GM23338 (cell line): ENCODE results near the gene KIF9. TPM values are rescaled to one million over a fixed set of nuclear protein-coding genes. Genes with fewer than 3 reads are reported as not detected.

Source experiments
- ATAC-seq: fragments of 200-7000 bp; cut with Tn5 transposase; 3 replicates; pipeline ENCODE4 v1.9.1; 2020
- DNase-seq: peaks from one replicate; pipeline ENCODE4 v3.0.0-alpha.2; 2015; ENCODE audit warnings: low spot score
- H2AFZ ChIP-seq: fragments of 200-600 bp; sonication (generic); 2 replicates; pipeline ENCODE4 v1.8.0; 2016; ENCODE audit warnings: antibody characterized with exemption, mild to moderate bottlenecking, moderate library complexity
- H3F3A ChIP-seq: fragments of 200-600 bp; sonication (generic); replicated peaks from 2 replicates; pipeline ENCODE4 v1.8.0; 2017; ENCODE audit warnings: antibody characterized with exemption, mixed run types, low read depth
- H3K27ac ChIP-seq: fragments of 200-600 bp; sonication (generic); 2 replicates; pipeline ENCODE4 v1.6.1; 2016; ENCODE audit warnings: low read depth
- H3K27me3 ChIP-seq: fragments of 200-600 bp; sonication (generic); 2 replicates; pipeline ENCODE4 v1.8.0; 2016; ENCODE audit warnings: mild to moderate bottlenecking, mixed run types, moderate library complexity; ENCODE audit not compliant: insufficient read depth
- H3K36me3 ChIP-seq: fragments of 200-600 bp; sonication (generic); 2 replicates; pipeline ENCODE4 v1.8.0; 2016; ENCODE audit warnings: mild to moderate bottlenecking; ENCODE audit not compliant: insufficient read depth
- H3K4me1 ChIP-seq: fragments of 200-600 bp; sonication (generic); 2 replicates; pipeline ENCODE4 v1.8.0; 2016; ENCODE audit warnings: mild to moderate bottlenecking, moderate library complexity; ENCODE audit not compliant: insufficient read depth
- H3K4me2 ChIP-seq: fragments of 200-600 bp; sonication (generic); 2 replicates; pipeline ENCODE4 v1.7.1; 2017; ENCODE audit warnings: mixed run types
- H3K4me3 ChIP-seq: fragments of 200-600 bp; sonication (generic); 2 replicates; pipeline ENCODE4 v1.6.1; 2016; ENCODE audit warnings: mixed run types
- H3K79me2 ChIP-seq: fragments of 200-600 bp; sonication (generic); replicated peaks from 2 replicates; pipeline ENCODE4 v1.8.0; 2017; ENCODE audit warnings: mild to moderate bottlenecking; ENCODE audit not compliant: insufficient read depth
- H3K9me2 ChIP-seq: fragments of 200-600 bp; sonication (generic); 2 replicates; pipeline ENCODE4 v1.8.0; 2017; ENCODE audit not compliant: insufficient read depth
- H4K20me1 ChIP-seq: fragments of 200-600 bp; sonication (generic); replicated peaks from 2 replicates; pipeline ENCODE4 v1.8.0; 2017; ENCODE audit warnings: mild to moderate bottlenecking; ENCODE audit not compliant: insufficient read depth
- H3K27ac Mint-ChIP-seq: 2 replicates; pipeline ENCODE4 v1.8.0; 2020; ENCODE audit warnings: inconsistent platforms, mild to moderate bottlenecking, moderate library complexity, mixed read lengths
- H3K27me3 Mint-ChIP-seq: 3 replicates; pipeline ENCODE4 v1.8.0; 2022; ENCODE audit warnings: low read depth, mild to moderate bottlenecking, moderate library complexity, mixed read lengths, inconsistent platforms; ENCODE audit not compliant: insufficient read depth, poor library complexity
- H3K36me3 Mint-ChIP-seq: 3 replicates; pipeline ENCODE4 v1.8.0; 2021; ENCODE audit warnings: low read depth, mild to moderate bottlenecking, inconsistent platforms, moderate library complexity, mixed read lengths
- H3K4me1 Mint-ChIP-seq: 3 replicates; pipeline ENCODE4 v1.8.0; 2020; ENCODE audit warnings: mild to moderate bottlenecking, inconsistent platforms, mixed read lengths
- H3K4me3 Mint-ChIP-seq: 3 replicates; pipeline ENCODE4 v1.8.0; 2021; ENCODE audit warnings: moderate library complexity, mild to moderate bottlenecking, inconsistent platforms, mixed read lengths
- H3K9me3 Mint-ChIP-seq: 3 replicates; pipeline ENCODE4 v1.8.0; 2020; ENCODE audit warnings: moderate library complexity, mild to moderate bottlenecking, inconsistent platforms, mixed read lengths
- CREB1 ChIP-seq: fragments of 250-450 bp; sonication (Bioruptor Pico); IDR thresholded peaks from 2 replicates; pipeline ENCODE4 v1.5.0; 2020; ENCODE audit warnings: low read depth, mild to moderate bottlenecking, moderate library complexity
- ETS1 ChIP-seq: IDR thresholded peaks from 2 replicates; pipeline ENCODE4 v1.6.1; 2016; ENCODE audit warnings: antibody characterized with exemption
- EZH2 ChIP-seq: fragments of 200-600 bp; sonication (generic); IDR thresholded peaks from one replicate; pipeline ENCODE4 v1.8.0; 2017; ENCODE audit warnings: antibody characterized with exemption, mild to moderate bottlenecking, low read depth; ENCODE audit not compliant: unreplicated experiment
- NANOG ChIP-seq: IDR thresholded peaks from 2 replicates; pipeline ENCODE4 v1.6.1; 2016; ENCODE audit warnings: antibody characterized with exemption, borderline replicate concordance
- POLR2AphosphoS5 ChIP-seq: IDR thresholded peaks from 2 replicates; pipeline ENCODE4 v1.6.1; 2016; ENCODE audit warnings: antibody characterized with exemption, low read depth
- REST ChIP-seq: IDR thresholded peaks from one replicate; pipeline ENCODE4 v1.6.1; 2018; ENCODE audit warnings: antibody characterized with exemption; ENCODE audit not compliant: unreplicated experiment
- STAT1 ChIP-seq: IDR thresholded peaks from one replicate; pipeline ENCODE4 v1.6.1; 2016; ENCODE audit warnings: antibody characterized with exemption; ENCODE audit not compliant: unreplicated experiment
- ZNF114 ChIP-seq: fragments of 250-450 bp; sonication (Bioruptor Pico); IDR thresholded peaks from 2 replicates; pipeline ENCODE4 v1.5.0; 2020; ENCODE audit warnings: mild to moderate bottlenecking, moderate library complexity
- ZNF331 ChIP-seq: fragments of 250-450 bp; sonication (Bioruptor Pico); IDR thresholded peaks from 2 replicates; pipeline ENCODE4 v1.5.0; 2020; ENCODE audit warnings: low read depth, mild to moderate bottlenecking, moderate library complexity
- ZNF462 ChIP-seq: fragments of 250-450 bp; sonication (Bioruptor Pico); IDR thresholded peaks from 2 replicates; pipeline ENCODE4 v1.5.0; 2020; ENCODE audit warnings: mild to moderate bottlenecking, moderate library complexity
- polyA plus RNA-seq: library from polyadenylated mRNA; unstranded; fragments of >200 nt; fragmentation: Nextera tagmentation; extraction: Ambion mirVana; gene quantifications from 2 replicates; pipeline ENCODE4 v1.2.1, GENCODE V29; 2016
- total RNA-seq: library from RNA; depleted of rRNA; stranded (reverse); fragments of >200 nt; shearing (Covaris generic); gene quantifications from 2 replicates; pipeline ENCODE4 v1.2.3, GENCODE V29; 2014

Gene KIF9
- total and polyA plus RNA-seq, 2 experiments from 2014 or later = 12.6 to 14.0 TPM

- Mint-ChIP-seq H3K4me1 (peaks cover 25% of the 10 kb centered on the region), H3K4me3 (no peak overlapping the region), H3K27me3 (peaks cover 3% of the 10 kb centered on the region), H3K9me3 (no peaks in the 10 kb centered on the region), H3K36me3 (0 out of 3 replicates have a peak, but pooled peaks cover 3% of the 10 kb centered on the region), H3K27ac (no peak overlapping the region)
- H3K4me2 ChIP-seq = no peak overlapping the region
- no peak for TF ChIP-seq NANOG
- no peak for TF ChIP-seq ZNF331
- TF ChIP-seq ZNF114 = no peak
- no peak for TF ChIP-seq CREB1 (CRISPR knock-in tag)
- no peak for TF ChIP-seq ETS1
- no peak for TF ChIP-seq EZH2
- no peak overlapping the region for H3K4me3 ChIP-seq
- H3K9me2 ChIP-seq = no peaks in the 10 kb centered on the region
- no peaks in the 10 kb centered on the region for H3K36me3 ChIP-seq
- peaks cover 35% of the 10 kb centered on the region for H4K20me1 ChIP-seq
- no peaks in the 10 kb centered on the region for H3F3A ChIP-seq
- no peaks in the 10 kb centered on the region; the same call in 1 of the 2 replicates for H3K4me1 ChIP-seq
- 0 out of 2 replicates have a peak overlapping the region, but pooled peaks have one; percentile 36 for H3K27ac ChIP-seq
- peaks cover 88% of the 10 kb centered on the region for H3K79me2 ChIP-seq
- DNase-seq = no peak
- H2AFZ ChIP-seq = no peak overlapping the region
- no peaks in the 10 kb centered on the region for H3K27me3 ChIP-seq
- no peak for ATAC-seq
These were observed 13.4 kb upstream of the KIF9 start for GRCh38 chr3:47295976-47296375.

- Mint-ChIP-seq H3K27me3 (peaks cover 3% of the 10 kb centered on the region), H3K27ac (peak overlapping the region; percentile 44), H3K36me3 (peaks cover 8% of the 10 kb centered on the region; the same call in 1 of the 3 replicates), H3K4me3 (no peak overlapping the region), H3K9me3 (no peaks in the 10 kb centered on the region), H3K4me1 (peaks cover 25% of the 10 kb centered on the region)
- H3K9me2 ChIP-seq = no peaks in the 10 kb centered on the region
- no peaks in the 10 kb centered on the region; the same call in 1 of the 2 replicates for H3K4me1 ChIP-seq
- H3K27ac ChIP-seq = no peak overlapping the region
- peaks cover 89% of the 10 kb centered on the region for H3K79me2 ChIP-seq
- H3K4me2 ChIP-seq = no peak overlapping the region
- no peak overlapping the region for H3K4me3 ChIP-seq
- DNase-seq (no peak), ATAC-seq (no peak)
- H2AFZ ChIP-seq = no peak overlapping the region
- no peaks in the 10 kb centered on the region for H3K36me3 ChIP-seq
- no peaks in the 10 kb centered on the region for H3K27me3 ChIP-seq
- H4K20me1 ChIP-seq = peaks cover 36% of the 10 kb centered on the region
- H3F3A ChIP-seq = 0 out of 2 replicates have a peak, but pooled peaks cover 4% of the 10 kb centered on the region
- TF ChIP-seq CREB1 (CRISPR knock-in tag) (no peak), ZNF114 (no peak), EZH2 (no peak), ZNF462 (CRISPR knock-in tag) (no peak), POLR2AphosphoS5 (no peak), STAT1 (no peak), REST (no peak), ZNF331 (no peak)
These were observed 12.7 kb upstream of the KIF9 start for GRCh38 chr3:47295322-47295721.
